GM06990 (cell line): Measurements from ENCODE around the gene SMG1.
A peak's percentile ranks its signal among the peaks of the same experiment; 100 is the strongest.

ENCODE experiments used
- DNase-seq: peaks from one replicate; pipeline ENCODE4 v3.0.0-alpha.2; 2011; ENCODE audit not compliant: insufficient read length; ENCODE audit errors: extremely low read depth
- H3K27me3 ChIP-seq: replicated peaks from 2 replicates; pipeline ENCODE4 v1.6.0; 2011; ENCODE audit warnings: low read length; ENCODE audit not compliant: control insufficient read depth, insufficient read depth
- H3K36me3 ChIP-seq: 2 replicates; pipeline ENCODE4 v1.5.1; 2011; ENCODE audit warnings: low read length; ENCODE audit not compliant: control insufficient read depth, insufficient read depth
- H3K4me3 ChIP-seq: replicated peaks from 2 replicates; pipeline ENCODE4 v1.5.1; 2011; ENCODE audit warnings: low read depth, mild to moderate bottlenecking, control low read depth, low read length
- CTCF ChIP-seq: IDR thresholded peaks from 2 replicates; pipeline ENCODE4 v1.5.1; 2011; ENCODE audit warnings: low read length, control low read depth, mild to moderate bottlenecking, inconsistent platforms; ENCODE audit not compliant: insufficient read depth, poor library complexity, severe bottlenecking

The SMG1 gene

GRCh38 chr16:18800775-18801144, 125.4 kb downstream of the SMG1 start:
- DNase-seq = no peak
- H3K27me3 ChIP-seq = no peaks in the 10 kb centered on the region
- H3K36me3 ChIP-seq = peaks cover 3% of the 10 kb centered on the region
- H3K4me3 ChIP-seq = peak overlapping the region; percentile 99
- TF ChIP-seq CTCF = no peak

GRCh38 chr16:18800293-18800692, 125.9 kb downstream of the SMG1 start:
- no peaks in the 10 kb centered on the region for H3K27me3 ChIP-seq

GRCh38 chr16:18799500-18799899, 126.7 kb downstream of the SMG1 start:
- Histone ChIP-seq H3K4me3 (peak overlapping the region; percentile 99), H3K27me3 (no peaks in the 10 kb centered on the region), H3K36me3 (peaks cover 5% of the 10 kb centered on the region)
- no peak for TF ChIP-seq CTCF
- DNase-seq = no peak

More at GRCh38 chr16:18800293-18800692, 125.9 kb downstream of the SMG1 start:
- no peak for DNase-seq
- TF ChIP-seq CTCF = no peak
- H3K4me3 ChIP-seq = peak overlapping the region; percentile 99
- H3K36me3 ChIP-seq = peaks cover 5% of the 10 kb centered on the region

GRCh38 chr16:18797746-18798145, 128.5 kb downstream of the SMG1 start:
- Histone ChIP-seq H3K27me3 (no peaks in the 10 kb centered on the region), H3K36me3 (peaks cover 10% of the 10 kb centered on the region), H3K4me3 (no peak overlapping the region)
- DNase-seq = no peak
- TF ChIP-seq CTCF = no peak

GRCh38 chr16:18796377-18796776, 129.8 kb downstream of the SMG1 start:
- no peak for DNase-seq
- Histone ChIP-seq H3K27me3 (no peaks in the 10 kb centered on the region), H3K4me3 (no peak overlapping the region), H3K36me3 (peaks cover 11% of the 10 kb centered on the region)
- no peak for TF ChIP-seq CTCF

GRCh38 chr16:18792836-18793433, 133.3 kb downstream of the SMG1 start:
- H3K27me3 ChIP-seq = no peaks in the 10 kb centered on the region
- H3K36me3 ChIP-seq = peaks cover 13% of the 10 kb centered on the region
- DNase-seq = no peak
- no peak overlapping the region for H3K4me3 ChIP-seq
- no peak for TF ChIP-seq CTCF
